B cell (primary cell): ENCODE data around the gene AK4. TPM values are rescaled to one million over a fixed set of nuclear protein-coding genes. Genes with fewer than 3 reads are reported as not detected.
"Not testable (repeated sequence)": the region's sequence is repeated elsewhere in the genome, so short reads cannot be mapped to it uniquely, and the experiment has no call there.

ENCODE experiments used
- ATAC-seq: fragments of 200-7000 bp; cut with Tn5 transposase; one replicate; pipeline ENCODE4 v1.10.0; 2021; ENCODE audit warnings: low read depth, mild to moderate bottlenecking, moderate number of reproducible peaks, moderate library complexity
- CTCF ChIA-PET: fragments of 350-600 bp; sonication (Branson Sonifier 250); formaldehyde crosslinking; loops from one replicate; lab custom pipeline; 2021; ENCODE audit warnings: antibody characterized with exemption, inconsistent platforms; lab: Charles Lee
- POLR2A ChIA-PET: fragments of 350-600 bp; sonication (Branson Sonifier 250); formaldehyde crosslinking; loops from one replicate; lab custom pipeline; 2021; ENCODE audit warnings: antibody characterized with exemption; lab: Charles Lee
- DNase-seq: peaks from one replicate; pipeline ENCODE4 v3.0.0; 2013
- H2AFZ ChIP-seq: 2 replicates; pipeline ENCODE4 v1.6.1; 2012; ENCODE audit warnings: mild to moderate bottlenecking, low read depth, low read length; ENCODE audit not compliant: insufficient read depth, poor library complexity, severe bottlenecking
- H3K27ac ChIP-seq, 2 donors: 1 replicate in 1 of 2; 2 replicates in 1 of 2; pipeline ENCODE4 v1.5.1; 2012 to 2013; ENCODE audit warnings: low read length in 2 of 2, mild to moderate bottlenecking in 2 of 2, moderate library complexity in 1 of 2
- H3K27me3 ChIP-seq, 4 experiments: fragments of 200-600 bp in 1 of 4; sonication (generic) in 1 of 4; replicated peaks in 1 of 4; 1 replicate in 2 of 4; 2 replicates in 2 of 4; pipeline versions ENCODE4 v1.6.1 to v1.7.0; 2013 to 2016; ENCODE audit warnings: low read length in 3 of 4, mild to moderate bottlenecking in 2 of 4, mixed read lengths in 1 of 4, moderate library complexity in 1 of 4; ENCODE audit not compliant: insufficient read depth in 4 of 4, control insufficient read depth in 3 of 4; ENCODE audit errors: control extremely low read depth in 1 of 4
- H3K36me3 ChIP-seq, 2 experiments: replicated peaks in 1 of 2; 1 replicate in 1 of 2; 2 replicates in 1 of 2; pipeline versions ENCODE4 v1.6.1 to v1.7.1; 2013; ENCODE audit warnings: low read length in 1 of 2; ENCODE audit not compliant: insufficient read depth in 2 of 2, control insufficient read depth in 1 of 2; ENCODE audit errors: control extremely low read depth in 1 of 2, extremely low read depth in 1 of 2
- H3K4me1 ChIP-seq, 2 donors: fragments of 200-600 bp in 1 of 2; sonication (generic) in 1 of 2; 1 replicate in 1 of 2; 2 replicates in 1 of 2; pipeline versions ENCODE4 v1.5.1 to v1.6.1; 2013 to 2017; ENCODE audit warnings: low read length in 2 of 2; ENCODE audit not compliant: control insufficient read depth in 2 of 2, insufficient read depth in 2 of 2
- H3K4me2 ChIP-seq: replicated peaks from 2 replicates; pipeline ENCODE3; 2012; ENCODE audit warnings: mild to moderate bottlenecking, low read depth, low read length; ENCODE audit not compliant: poor library complexity, severe bottlenecking
- H3K4me3 ChIP-seq, 5 experiments: fragments of 200-600 bp in 1 of 5; sonication (generic) in 1 of 5; 1 replicate in 3 of 5; 2 replicates in 2 of 5; pipeline versions ENCODE4 v1.5.1 to v1.7.0; 2011 to 2016; ENCODE audit warnings: low read length in 4 of 5, mild to moderate bottlenecking in 4 of 5, low read depth in 2 of 5, control low read depth in 1 of 5, moderate library complexity in 1 of 5; ENCODE audit not compliant: insufficient read depth in 1 of 5; ENCODE audit errors: control extremely low read depth in 1 of 5, extremely low read depth in 1 of 5
- H3K79me2 ChIP-seq: fragments of 200-600 bp; sonication (generic); one replicate; pipeline ENCODE4 v1.6.0; 2016; ENCODE audit warnings: low read length; ENCODE audit not compliant: control insufficient read depth, insufficient read depth
- H3K9ac ChIP-seq: fragments of 200-600 bp; sonication (generic); 2 replicates; pipeline ENCODE4 v1.6.1; 2017; ENCODE audit warnings: mild to moderate bottlenecking, low read length, moderate library complexity
- H3K9me3 ChIP-seq, 3 donors: one replicate each; pipeline versions ENCODE4 v1.6.1 to v1.7.1; 2013; ENCODE audit warnings: low read length in 2 of 3; ENCODE audit not compliant: control insufficient read depth in 2 of 3, insufficient read depth in 1 of 3; ENCODE audit errors: control extremely low read depth in 1 of 3
- H4K20me1 ChIP-seq: 2 replicates; pipeline ENCODE4 v1.6.0; 2012; ENCODE audit warnings: mild to moderate bottlenecking, low read length; ENCODE audit not compliant: insufficient read depth, control insufficient read depth, poor library complexity, severe bottlenecking
- H3K27ac Mint-ChIP-seq: one replicate; pipeline ENCODE4 v1.8.0; 2021; ENCODE audit warnings: mixed read lengths
- H3K27me3 Mint-ChIP-seq: one replicate; pipeline ENCODE4 v1.8.0; 2021; ENCODE audit warnings: mixed read lengths
- H3K4me1 Mint-ChIP-seq: one replicate; pipeline ENCODE4 v1.8.0; 2021; ENCODE audit warnings: mixed read lengths
- H3K4me3 Mint-ChIP-seq: one replicate; pipeline ENCODE4 v1.8.0; 2021; ENCODE audit warnings: mixed read lengths
- H3K9me3 Mint-ChIP-seq: one replicate; pipeline ENCODE4 v1.8.0; 2022; ENCODE audit warnings: mixed read lengths; ENCODE audit not compliant: insufficient read depth
- EZH2 ChIP-seq: IDR thresholded peaks from 2 replicates; pipeline ENCODE4 v1.6.1; 2012; ENCODE audit warnings: borderline replicate concordance, low read depth, mild to moderate bottlenecking, moderate library complexity, low read length; ENCODE audit not compliant: insufficient read depth, poor library complexity, severe bottlenecking
- WGBS: methylation state at CpG from one replicate; pipeline ENCODE4 v1.1.5; 2013; ENCODE audit warnings: missing lambda C conversion rate; ENCODE audit not compliant: insufficient coverage; 5-methylcytosine and 5-hydroxymethylcytosine counted together
- intact Hi-C: fragments of 100-400 bp; cut with micrococcal nuclease; formaldehyde crosslinking; loops from one replicate; pipeline ENCODE4 v1.10.0; 2022
- polyA plus RNA-seq: library from polyadenylated mRNA; depleted of rRNA; stranded (reverse); fragments of >200 nt; gene quantifications from 2 replicates; pipeline ENCODE4 v1.2.3, GENCODE V29; 2012
- total RNA-seq, 2 donors: library from RNA; stranded (reverse); fragments of 120-200 nt in 1 of 2; gene quantifications; 1 replicate in 1 of 2; 2 replicates in 1 of 2; pipeline versions ENCODE4 v1.2.3 to v1.2.4, GENCODE V29; 2013 to 2022
- TF ChIP-seq, protein P1 (sequence below): fragments of 200-600 bp; IDR thresholded peaks from one replicate; pipeline ENCODE4 v1.8.0; 2022; ENCODE audit warnings: antibody characterized with exemption, mild to moderate bottlenecking

AK4 gene
- total and polyA plus RNA-seq, 2 donors (not counting 1 experiment from before 2014, with no cell fraction given), result 0.34 TPM; not detected in 1

DNA sequence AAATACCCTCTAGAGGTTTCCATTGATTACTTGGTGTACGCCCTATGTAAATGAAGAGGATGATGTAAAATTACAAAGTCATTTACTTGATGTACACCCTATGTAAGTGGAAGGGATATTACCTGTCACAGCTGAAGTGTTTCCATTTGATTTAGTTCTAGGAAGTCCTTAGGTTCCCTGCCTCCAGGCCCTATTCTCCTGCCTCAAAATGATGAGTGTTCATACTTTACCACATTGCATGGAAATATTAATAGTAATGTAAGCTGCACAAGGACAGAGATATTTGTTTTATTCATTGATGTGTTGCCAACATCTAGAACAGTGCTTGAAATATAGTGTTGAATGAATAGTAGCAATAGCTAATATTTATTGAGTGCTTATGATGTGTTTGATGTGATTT lies 9.5 kb upstream of the AK4 start:
- ATAC-seq, result no peak
- POLR2A ChIA-PET, result no interaction called here
- no CpG with 5 or more reads among the region's 1 CpG for WGBS

DNA sequence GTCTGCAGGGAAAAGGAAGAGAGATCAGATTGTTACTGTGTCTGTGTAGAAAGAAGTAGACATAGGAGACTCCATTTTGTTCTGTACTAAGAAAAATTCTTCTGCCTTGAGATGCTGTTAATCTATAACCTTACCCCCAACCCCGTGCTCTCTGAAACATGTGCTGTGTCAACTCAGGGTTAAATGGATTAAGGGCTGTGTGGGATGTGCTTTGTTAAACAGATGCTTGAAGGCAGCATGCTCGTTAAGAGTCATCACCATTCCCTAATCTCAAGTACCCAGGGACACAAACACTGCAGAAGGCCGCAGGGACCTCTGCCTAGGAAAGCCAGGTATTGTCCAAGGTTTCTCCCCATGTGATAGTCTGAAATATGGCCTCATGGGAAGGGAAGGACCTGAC lies 8.2 kb upstream of the AK4 start:
- POLR2A ChIA-PET, H3K27ac Mint-ChIP-seq, H3K9me3 Mint-ChIP-seq, ATAC-seq, H3K4me1 ChIP-seq, H3K27ac ChIP-seq, H3K9ac ChIP-seq, CTCF ChIA-PET, H3K36me3 ChIP-seq, H2AFZ ChIP-seq, H4K20me1 ChIP-seq, H3K27me3 ChIP-seq, H3K4me3 Mint-ChIP-seq, intact Hi-C loops, DNase-seq, H3K9me3 ChIP-seq, H3K4me2 ChIP-seq, H3K79me2 ChIP-seq, H3K4me1 Mint-ChIP-seq, H3K4me3 ChIP-seq: not testable (repeated sequence)
- peaks cover 38% of the 10 kb centered on the region for H3K27me3 Mint-ChIP-seq
- no CpG with 5 or more reads among the region's 3 CpGs for WGBS

More for the DNA sequence above, 9.5 kb upstream of the AK4 start:
- Mint-ChIP-seq H3K4me3 (no peak overlapping the region), H3K4me1 (no peaks in the 10 kb centered on the region), H3K27me3 (peaks cover 29% of the 10 kb centered on the region), H3K9me3 (peaks cover 2% of the 10 kb centered on the region), H3K27ac (no peak overlapping the region)
- Histone ChIP-seq H3K27ac (no peak overlapping the region), H4K20me1 (no peaks in the 10 kb centered on the region), H3K9ac (no peak overlapping the region), H3K4me3 (no peak overlapping the region), H3K36me3 (no peaks in the 10 kb centered on the region), H3K9me3 (no peaks in the 10 kb centered on the region), H3K4me1 (no peaks in the 10 kb centered on the region), H3K27me3 (no peaks in the 10 kb centered on the region), H3K79me2 (no peaks in the 10 kb centered on the region), H3K4me2 (no peak overlapping the region), H2AFZ (no peak overlapping the region)
- intact Hi-C loops, result no loop called here
- CTCF ChIA-PET, result no interaction called here
- no peak for DNase-seq
- TF ChIP-seq, protein P1, sequence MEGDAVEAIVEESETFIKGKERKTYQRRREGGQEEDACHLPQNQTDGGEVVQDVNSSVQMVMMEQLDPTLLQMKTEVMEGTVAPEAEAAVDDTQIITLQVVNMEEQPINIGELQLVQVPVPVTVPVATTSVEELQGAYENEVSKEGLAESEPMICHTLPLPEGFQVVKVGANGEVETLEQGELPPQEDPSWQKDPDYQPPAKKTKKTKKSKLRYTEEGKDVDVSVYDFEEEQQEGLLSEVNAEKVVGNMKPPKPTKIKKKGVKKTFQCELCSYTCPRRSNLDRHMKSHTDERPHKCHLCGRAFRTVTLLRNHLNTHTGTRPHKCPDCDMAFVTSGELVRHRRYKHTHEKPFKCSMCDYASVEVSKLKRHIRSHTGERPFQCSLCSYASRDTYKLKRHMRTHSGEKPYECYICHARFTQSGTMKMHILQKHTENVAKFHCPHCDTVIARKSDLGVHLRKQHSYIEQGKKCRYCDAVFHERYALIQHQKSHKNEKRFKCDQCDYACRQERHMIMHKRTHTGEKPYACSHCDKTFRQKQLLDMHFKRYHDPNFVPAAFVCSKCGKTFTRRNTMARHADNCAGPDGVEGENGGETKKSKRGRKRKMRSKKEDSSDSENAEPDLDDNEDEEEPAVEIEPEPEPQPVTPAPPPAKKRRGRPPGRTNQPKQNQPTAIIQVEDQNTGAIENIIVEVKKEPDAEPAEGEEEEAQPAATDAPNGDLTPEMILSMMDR, result no peak
- no peak for TF ChIP-seq EZH2
